ENCODE data around the gene PRR14.

GRCh38 chr16:30688701-30689100, 37.9 kb downstream of the PRR14 start:
- TF ChIP-seq CTCF (IDR thresholded peaks at IDR 0.05; ENCODE audit: insufficient read depth, low read depth, low read length) (no peak), EZH2 (IDR thresholded peaks at IDR 0.05; ENCODE audit: insufficient read depth, low read length) (no peak)

All from astrocyte (in vitro differentiated cells and primary cell).